Activated gamma-delta T cell treated with Interleukin-2 at 50 U/mL for 16 hours (primary cell): ENCODE results near the gene ADARB1.
A peak's percentile ranks its signal among the peaks of the same experiment; 100 is the strongest.

ENCODE experiments used
- DNase-seq: peaks from one replicate; pipeline ENCODE4 v3.0.0-alpha.2; 2020

The ADARB1 gene

GRCh38 chr21:45256912-45257672 is 182.7 kb downstream of the ADARB1 start:
- no peak for DNase-seq

- no peak for DNase-seq
Observed at GRCh38 chr21:45257673-45258341, 183.4 kb downstream of the ADARB1 start.

DNA sequence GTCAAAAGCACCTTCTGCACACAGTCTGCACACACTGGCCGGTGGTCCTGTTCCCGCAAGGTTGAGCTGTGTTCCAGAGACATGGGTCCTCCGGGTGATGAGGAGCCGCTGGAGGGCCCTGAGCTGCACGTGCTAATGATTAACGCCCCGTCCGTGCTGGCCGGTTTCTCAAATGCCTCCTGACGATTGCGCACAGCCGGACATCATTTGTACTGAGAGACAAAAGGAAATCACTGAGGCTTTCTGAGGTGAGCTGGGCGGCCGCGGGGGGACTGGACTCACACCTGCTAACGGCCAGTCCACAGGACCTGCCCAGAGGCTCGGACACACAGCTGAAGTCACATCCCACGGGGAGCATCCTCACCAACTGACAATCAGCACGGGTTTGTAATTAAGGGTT is 184.1 kb downstream of the ADARB1 start:
- no peak for DNase-seq

- no peak for DNase-seq
Observed at GRCh38 chr21:45259206-45259840, 184.9 kb downstream of the ADARB1 start.

DNA sequence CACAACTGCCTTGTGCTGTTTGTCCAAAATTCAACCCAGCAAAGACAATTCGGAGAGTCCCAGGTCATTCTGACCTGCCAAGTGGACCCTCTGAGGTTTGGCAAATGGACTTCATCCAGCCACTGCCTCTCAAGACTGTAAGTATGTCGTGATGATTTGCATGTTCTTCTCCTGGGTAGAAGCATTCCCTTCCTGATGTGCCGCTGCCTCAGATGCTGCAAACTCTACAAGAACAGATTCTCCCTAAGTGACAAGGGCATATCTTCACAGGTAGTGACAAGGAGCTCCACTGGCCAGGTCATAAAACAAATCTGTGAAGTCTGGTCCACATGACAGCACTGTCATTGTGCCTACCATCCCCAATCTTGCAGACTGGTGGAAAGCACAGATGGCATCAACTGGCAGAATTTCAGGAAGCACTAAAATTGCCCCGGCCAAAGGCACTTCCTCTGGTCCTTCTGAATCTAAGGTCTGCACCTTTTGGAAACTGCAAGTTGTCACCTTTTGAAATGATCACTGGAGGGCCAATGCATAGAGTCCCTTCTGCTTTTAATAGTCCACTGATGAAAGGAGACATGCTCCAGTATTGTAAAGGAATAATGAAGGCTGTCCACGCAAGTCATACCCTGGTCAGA is 185.9 kb downstream of the ADARB1 start:
- DNase-seq: no peak

DNA sequence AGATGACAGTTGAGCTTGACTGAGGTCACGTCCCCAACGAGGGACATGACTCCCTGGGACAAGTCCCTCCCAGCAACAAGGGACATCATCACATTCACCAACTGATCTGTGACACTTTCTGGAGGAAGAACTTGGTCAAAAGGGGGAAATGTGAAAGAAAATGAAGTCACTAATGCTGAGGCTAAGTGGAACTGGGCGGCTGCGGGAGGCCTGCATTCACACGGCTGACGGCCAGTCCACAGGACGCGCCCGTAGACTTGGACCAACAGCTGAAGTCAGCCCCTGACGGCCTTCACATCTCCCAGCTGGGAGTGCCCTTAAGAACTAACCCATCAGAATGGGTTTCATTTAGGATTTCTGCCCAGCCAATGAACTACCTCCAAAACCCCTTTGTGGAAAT is 186.7 kb downstream of the ADARB1 start:
- DNase-seq: no peak

GRCh38 chr21:45262041-45262581 is 187.7 kb downstream of the ADARB1 start:
- no peak for DNase-seq

DNA sequence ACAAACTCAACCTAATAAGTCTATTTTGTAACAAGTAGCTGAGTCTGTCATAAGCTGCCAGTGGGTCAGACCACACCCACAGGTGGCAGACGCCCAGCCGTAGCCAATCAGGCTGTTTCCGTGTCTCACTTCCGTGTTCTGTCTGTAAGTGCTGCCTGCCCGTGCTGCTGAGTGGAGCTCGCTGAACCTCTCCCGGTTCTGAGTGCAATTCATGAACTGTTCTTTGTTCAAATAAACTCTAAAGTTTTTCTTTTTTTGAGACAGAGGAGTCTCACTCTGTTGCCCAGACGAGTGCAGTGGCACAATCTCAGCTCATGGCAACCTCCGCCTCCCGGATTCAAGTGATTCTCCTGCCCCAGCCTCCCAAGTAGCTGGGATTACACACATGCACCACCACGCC is 188.2 kb downstream of the ADARB1 start:
- no peak for DNase-seq

GRCh38 chr21:45263534-45263933 is 189.2 kb downstream of the ADARB1 start:
- DNase-seq: no peak

DNA sequence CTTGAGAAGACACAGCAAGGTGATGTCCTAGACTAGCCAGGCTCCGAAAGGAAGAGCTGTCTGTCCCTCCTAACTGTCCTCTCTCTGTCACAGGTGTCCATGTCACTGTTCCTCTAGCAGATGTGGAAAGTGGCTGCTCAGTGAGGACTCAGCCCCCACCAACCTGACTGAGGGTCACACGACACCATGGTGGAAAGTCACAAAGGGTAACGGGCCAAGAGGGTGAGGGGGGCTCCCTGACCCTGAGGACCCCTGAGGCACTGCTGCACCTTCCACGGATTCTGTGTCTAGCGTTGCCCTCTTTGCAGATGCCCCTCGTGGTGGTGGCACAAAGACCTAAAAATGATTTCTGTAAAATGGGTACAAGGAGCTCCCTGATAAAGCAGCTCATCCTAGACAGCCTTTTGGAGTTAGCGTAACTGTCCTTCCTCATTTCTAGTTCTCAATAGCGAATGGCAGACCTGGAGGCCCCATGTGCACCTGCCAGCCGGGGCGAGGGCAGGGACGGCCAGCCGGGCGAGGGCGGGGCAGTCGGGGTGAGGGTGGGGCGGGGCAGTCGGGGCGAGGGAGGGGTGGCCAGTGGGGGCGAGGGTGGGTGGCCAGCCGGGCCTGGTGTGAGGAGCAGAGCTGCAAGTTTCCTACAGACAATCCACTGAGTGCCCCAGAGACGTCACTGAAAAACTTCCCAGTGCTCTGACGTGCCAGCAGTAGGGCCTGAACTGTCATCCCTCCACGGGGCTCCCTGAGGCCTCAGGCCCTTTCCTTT is 189.9 kb downstream of the ADARB1 start:
- DNase-seq: no peak

DNA sequence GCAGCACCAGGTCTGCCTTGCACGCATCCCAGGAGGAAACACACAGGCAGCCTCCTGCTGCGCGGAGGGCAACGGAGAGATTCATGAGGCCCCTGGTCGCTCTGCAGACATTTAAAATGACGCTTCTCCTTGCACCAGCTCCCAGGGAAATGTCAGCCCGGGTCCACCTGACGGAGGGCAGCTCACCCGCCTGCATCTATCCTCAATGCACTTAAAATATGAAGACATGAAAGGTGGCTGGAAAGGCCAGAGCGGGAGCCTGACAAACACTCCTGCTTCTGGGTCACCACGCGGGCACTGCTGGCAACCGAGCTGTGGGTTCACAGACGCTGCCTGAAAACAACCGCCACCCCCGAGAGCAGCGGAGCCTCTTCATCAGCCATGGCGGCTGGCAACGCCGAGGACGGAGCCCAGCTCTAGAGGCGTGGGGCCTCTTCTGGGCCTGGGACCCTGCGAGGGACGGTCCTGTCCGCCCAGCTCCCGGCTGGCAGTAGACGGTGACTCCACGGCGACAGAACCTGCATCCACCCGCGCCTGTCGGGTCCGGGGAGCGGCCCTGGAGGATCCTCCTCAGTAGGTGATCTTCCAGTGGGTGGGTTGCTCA is 190.6 kb downstream of the ADARB1 start:
- DNase-seq: no peak

GRCh38 chr21:45265721-45266517 is 191.5 kb downstream of the ADARB1 start:
- no peak for DNase-seq

DNA sequence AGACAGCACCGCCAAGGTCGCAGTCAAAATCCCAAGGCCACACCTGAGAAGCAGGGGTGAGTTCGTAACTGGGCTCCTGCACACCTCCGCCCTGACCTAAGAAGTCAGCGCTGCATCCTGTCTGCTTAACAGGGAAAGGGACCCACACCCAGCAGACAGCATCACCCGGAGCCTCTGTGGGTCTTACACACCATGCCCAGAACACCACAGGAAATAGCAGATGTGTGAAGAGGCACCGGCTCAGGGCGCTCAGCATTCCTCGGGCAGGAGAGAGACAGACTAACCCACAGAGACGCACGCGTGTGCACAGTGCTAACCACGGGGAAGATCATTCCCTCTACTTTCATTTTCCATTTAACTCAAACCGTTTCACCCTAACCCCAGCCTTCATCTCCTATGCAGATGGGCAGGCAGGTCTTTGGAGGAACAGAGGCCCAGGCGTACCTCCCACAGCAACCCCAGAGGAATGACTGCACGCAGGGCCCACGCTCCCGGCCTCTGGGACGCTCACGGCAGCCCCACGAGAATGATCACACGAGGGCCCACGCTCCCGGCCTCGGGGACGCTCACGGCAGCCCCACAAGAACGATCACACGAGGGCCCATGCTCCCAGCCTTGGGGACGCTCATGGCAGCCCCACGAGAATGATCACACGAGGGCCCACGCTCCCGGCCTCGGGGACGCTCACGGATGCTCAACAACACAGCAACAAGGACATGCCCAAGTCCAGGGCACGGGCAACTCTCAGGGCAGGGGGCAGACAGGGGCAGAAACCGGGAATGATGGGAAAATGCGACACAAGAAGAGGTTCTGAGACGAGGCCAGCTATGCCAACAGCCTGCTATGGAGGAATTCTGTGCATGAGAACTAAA is 192.4 kb downstream of the ADARB1 start:
- DNase-seq: peak; percentile 56

GRCh38 chr21:45267390-45267760 is 193.0 kb downstream of the ADARB1 start:
- DNase-seq: no peak

- DNase-seq: no peak
Observed at GRCh38 chr21:45269861-45270260, 195.5 kb downstream of the ADARB1 start.

DNA sequence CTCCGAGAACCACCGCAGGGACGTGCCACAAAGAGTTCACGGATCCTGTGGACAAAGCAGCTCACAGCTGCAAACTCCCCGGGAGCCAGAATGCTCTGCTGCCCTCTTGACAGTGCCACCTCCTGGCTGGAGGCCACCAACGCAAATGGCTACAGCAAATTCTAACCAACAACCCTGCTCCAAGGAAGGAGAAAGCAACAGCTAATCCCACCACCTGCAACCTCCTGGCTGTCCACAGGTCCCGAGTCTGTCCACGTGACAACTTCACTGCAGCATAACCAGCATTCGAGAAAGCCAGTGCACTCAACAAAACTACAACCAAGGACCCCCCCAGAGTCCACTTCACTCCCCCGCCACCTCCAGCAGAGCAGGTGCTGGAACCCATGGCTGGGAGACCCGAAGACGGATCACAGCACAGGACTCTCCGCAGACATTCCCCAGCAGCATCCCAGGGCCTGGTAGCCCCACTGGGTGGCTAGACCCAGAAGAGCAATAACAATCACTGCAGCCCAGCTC is 196.0 kb downstream of the ADARB1 start:
- no peak for DNase-seq
